Measurements from ENCODE around the gene LIN28B.
"Not testable (repeated sequence)": the region's sequence is repeated elsewhere in the genome, so short reads cannot be mapped to it uniquely, and the experiment has no call there.

Gene LIN28B

DNA sequence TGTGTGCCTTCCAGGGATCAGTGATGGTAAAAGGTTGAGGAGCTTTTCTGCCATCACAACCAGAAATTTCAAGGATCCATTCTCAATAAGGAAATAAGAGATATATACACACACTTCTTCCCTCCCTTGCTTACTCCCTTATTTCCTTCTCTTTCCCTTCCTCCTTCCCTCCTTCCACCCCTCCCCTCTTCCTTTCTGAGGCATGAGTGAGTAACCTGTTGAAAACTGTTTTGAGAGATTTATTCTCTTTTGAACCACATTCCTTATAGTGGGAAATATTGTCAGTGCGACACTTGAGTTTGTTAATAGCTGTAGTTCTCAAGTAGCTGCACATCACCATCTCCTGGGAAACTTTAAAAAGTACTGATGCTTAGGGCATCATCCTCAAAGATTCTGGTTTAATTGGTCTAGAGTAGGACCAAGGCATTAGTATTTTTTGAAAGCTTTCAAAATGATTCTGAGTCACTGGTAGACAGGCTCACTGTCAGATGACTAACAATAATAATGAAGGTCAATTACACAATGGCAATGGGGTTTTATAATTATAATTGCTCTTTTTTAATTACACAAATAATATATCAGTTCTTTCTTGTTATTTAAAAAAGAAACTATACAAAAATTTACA, 113.0 kb downstream of the LIN28B start:
- DNase-seq (ENCODE audit: low spot score) = no peak

DNA sequence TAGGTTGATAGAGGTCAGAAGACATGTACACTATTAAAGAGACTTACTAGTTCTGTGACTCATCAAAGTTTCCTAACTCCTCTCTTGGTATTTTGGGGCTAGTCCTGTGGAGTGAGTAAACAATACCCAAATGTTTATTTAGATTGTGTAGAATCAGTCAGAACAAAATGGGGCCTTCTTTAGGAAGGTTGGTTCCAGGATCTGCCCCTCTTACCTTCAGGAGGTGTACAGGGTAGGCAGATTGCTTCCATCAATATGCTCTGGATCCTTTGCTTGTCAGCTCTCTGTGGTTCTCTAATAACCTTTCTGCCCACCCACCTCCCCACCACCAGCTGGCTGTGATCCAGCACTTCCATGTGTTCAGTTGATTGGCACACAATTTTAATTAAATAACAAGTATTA, 115.9 kb downstream of the LIN28B start:
- no peak for DNase-seq (ENCODE audit: low spot score)

DNA sequence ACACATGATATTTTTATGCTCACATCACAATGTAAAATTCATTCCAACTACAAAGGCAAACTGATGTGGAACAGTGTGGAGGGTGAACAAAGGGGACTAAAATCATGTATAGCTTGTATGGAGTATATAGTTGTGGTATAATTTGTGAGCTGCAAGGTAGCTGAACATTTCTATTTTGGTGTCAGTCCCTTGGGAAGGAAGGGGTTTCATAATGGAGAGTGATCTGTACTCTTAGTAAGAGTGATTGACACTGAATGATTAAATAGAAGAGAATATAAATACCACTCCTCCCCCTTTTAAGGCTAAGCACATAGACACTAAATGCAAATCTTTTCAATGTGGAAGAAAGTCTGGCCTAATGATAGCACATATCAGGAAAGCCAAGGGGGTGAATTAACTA, 118.3 kb downstream of the LIN28B start:
- no peak for DNase-seq (ENCODE audit: low spot score)

DNA sequence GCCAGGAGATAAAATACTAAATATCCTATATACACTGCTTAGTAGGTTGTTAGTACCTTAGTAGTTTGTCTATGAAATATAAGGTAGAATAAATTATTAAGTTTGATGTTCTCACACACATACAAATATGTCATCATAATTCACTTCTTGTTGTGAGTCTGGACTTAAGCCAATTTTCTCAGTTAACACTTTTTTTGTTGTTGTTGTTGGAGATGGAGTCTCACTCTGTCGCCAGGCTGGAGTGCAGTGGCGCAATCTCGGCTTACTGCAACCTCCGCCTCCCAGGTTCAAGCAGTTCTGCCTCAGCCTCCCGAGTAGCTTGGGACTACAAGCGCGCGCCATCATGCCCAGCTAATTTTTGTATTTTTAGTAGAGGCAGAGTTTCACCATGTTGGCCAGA, 119.5 kb downstream of the LIN28B start:
- not testable (repeated sequence) for DNase-seq (ENCODE audit: low spot score)

DNA sequence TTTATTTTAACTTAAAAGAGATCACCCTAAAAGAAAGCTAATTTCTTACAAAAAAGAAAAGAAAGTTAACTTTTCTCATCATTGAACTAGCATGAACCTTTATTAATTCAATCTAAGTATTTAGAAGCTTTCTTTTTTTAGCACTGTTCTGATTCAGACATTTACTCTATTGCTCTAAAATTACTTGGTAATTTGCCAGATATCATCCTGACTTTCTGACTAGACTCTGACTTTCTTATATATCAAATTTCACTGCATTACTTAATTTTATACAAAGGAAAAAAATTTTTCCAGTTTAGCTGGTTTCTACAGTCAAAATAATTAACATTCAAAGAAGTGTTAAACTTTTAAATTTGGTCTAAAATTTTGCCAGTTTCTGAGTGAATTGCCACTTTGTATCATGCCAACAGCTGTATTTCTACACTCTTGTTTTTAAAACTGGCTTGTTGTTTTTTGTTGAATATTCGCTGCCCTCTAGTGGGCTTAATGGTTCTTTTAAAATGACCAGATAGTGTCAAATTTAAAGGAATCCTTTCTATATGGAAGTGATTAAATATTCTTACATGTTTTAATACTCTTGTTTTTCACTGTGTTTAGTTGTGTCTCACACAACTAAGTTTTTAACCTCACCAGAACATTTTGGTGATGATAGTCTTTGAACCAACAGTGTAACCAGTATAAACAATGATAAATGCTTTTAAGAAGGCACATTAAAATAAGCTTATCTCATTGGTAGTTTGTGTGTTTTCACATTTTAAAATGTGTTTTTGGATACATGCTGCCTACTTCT, 120.9 kb downstream of the LIN28B start:
- no peak for DNase-seq (ENCODE audit: low spot score)

DNA sequence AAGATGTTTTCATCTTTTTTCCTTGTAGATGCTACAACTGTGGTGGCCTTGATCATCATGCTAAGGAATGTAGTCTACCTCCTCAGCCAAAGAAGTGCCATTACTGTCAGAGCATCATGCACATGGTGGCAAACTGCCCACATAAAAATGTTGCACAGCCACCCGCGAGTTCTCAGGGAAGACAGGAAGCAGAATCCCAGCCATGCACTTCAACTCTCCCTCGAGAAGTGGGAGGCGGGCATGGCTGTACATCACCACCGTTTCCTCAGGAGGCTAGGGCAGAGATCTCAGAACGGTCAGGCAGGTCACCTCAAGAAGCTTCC, 121.4 kb downstream of the LIN28B start:
- DNase-seq (ENCODE audit: low spot score) = no peak

DNA sequence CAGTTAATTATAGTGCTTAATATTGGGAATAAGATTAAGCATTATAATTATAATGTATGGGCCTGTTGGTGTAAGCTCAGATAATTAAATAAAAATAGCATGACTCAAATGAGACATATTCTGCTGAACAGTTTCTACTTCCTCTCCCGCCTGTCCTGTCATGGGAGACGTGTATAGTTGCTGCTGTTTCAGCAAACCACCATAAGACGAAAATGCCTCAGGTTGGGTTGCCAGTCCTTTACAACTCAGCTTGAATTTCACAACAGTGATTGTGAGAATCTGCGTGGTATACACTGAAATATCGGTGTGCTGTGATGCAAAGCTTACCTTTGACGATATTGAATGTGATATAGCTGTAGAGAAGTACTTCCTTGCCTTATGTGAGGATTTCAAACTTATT, 123.4 kb downstream of the LIN28B start:
- no peak for DNase-seq (ENCODE audit: low spot score)

DNA sequence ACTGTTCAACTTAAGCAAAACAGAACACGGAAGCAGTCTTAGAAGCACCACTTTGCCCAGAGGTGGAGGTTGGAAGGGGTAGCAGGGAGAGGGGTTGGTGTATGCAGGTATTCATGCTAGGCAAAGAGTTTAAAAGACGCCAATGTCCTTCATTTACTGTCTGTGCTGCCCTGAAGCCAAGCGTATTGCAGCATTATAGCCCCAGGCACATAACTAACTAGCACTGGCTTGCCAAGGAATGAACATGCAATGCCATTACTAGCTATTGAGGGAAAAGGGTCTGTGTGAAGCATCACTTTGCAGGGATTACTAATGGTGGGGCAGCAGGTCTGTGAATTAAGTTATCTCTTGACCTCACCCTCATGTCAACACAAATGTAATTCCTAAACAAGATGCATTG, 124.8 kb downstream of the LIN28B start:
- DNase-seq (ENCODE audit: low spot score) = not testable (repeated sequence)

DNA sequence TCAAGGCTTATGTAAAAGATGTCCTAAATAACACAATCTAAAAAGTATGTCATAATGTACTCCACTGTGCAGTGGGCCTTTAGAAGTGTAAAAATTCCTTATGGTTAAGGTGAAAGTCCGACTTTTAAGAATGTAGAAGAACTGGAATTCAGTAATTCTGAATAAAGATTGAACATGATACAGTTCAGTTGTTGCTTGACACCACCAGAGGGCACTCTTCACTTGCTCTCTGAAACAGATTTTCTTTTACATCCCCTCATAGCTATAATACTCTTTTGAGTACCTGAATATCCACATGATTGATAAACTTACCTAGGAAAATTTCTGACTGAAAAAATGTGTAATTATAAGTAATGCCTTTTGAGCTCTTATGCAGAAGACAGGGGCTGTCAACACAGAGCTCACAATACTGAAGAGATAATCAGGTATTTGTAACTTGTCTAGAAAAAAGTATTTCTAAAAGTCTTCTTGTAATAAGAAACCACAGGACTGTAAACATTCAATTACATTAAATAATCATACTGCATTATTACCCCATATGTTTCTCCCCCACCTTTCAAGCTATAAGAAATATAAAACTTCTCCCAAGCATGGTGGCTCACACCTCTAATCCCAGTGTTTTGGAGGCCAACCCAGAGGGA, 130.8 kb downstream of the LIN28B start:
- DNase-seq (ENCODE audit: low spot score) = no peak

DNA sequence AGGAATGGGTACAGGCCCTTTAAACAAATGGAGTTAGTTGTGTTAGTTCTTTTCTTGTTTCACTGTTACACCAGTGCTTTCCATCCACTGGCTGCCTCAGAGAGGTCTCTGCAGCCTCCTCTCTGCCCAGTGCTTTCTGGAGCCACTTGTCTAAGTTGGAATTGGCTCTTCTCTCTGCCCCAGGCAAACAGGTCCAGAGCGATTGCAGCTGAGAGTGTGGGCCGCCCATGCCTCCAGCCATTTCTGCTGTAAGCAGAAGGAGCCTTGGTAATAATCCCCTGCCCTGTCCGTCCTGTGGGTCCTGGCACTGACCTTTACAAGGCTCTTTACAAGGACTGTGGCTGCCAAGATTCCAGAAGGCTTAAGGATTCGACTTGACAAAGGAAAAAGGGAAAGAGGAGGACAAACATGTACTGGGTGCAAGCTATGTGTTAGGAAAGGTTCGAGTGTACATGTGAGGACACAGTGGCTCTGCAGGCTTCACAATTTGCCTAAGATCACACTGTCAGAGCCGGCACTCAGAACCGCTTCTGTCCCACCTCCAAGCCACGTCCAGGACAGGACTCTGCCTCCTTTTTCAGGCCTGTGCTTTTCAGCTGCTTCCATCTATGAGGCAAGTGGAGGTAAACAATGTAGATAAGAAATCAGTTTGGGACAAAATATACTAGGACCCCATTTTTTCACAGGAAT, 134.4 kb downstream of the LIN28B start:
- no peak for DNase-seq (ENCODE audit: low spot score)

DNA sequence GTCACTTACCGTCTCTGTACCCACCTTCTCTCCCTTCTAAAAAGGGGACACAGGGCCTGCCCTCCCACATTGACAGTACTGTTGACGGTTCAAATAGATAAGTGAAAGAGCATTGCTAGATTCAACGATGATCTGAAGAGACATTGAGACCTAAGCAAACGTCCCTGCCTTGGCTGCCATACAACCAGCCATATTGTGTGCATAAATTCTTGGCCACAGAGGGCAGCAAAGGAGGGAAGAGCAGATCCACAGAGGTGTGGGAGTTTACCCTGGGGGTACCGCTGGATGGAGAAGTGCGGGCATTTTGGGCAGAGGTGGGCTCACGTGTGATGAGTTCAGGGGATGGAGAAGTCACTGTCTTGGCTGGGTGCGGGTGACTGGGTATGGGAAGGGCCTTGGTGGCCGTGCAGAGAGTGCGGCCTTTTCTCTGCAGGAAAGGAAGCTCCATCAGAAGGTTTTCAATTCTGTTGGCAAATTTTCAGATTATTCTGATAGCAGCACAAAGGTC, 137.3 kb downstream of the LIN28B start:
- DNase-seq (ENCODE audit: low spot score) = no peak

DNA sequence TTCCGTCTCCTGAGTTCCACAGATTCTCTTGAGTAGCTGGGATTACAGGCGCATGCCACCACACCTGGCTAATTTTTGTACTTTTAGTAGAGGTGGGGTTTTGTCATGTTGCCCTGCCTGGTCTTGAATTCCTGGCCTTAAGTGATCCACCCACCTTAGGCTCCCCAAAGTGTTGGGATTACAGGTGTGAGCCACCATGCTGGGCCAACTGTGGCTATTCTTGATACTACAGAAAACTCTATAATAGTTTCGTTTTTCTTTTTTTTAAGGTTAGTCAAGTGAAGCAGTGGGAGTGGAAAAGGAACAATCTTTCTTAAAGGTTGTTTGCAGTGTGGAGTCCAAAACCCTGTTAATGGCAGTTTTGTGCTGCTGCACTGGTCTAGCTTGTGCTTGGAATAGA, 138.2 kb downstream of the LIN28B start:
- DNase-seq (ENCODE audit: low spot score) = no peak

DNA sequence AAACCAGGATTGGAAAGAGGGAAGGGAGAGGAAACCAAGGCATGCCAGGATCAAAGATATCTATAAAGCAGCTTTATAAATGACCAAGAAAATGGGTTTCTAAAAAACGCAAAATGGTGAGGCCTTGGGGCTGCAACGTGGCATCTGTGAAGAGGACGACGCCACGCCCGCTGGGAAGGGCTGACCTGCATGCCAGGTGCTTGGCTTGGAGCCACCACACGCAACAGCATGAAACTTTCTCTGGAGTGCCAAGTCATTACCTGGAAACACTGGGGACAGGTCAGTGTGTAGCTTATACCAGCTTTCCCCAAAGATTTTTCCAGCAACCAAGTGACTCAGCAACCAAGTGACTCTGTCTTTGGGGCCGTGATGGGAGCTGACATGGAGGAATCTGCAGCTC, 140.4 kb downstream of the LIN28B start:
- no peak for DNase-seq (ENCODE audit: low spot score)

DNA sequence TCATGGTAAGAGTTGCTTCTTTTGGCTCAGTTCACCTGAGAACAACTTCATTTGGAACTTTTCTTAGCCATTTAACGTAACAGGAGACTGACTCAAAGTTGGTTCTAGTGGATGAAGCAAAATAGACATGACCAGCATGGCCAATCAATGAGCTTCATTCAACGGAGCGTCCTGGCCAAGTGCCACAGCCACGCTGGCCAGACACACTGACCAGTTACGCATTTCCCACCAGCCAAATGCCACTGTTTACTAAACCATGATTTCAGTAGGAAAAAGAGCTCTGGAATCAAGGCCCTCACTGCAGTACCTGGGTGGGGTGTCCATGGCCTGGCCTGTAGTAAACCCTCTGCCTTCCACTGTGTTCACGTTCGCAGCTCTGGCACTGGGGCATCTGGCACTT, 142.5 kb downstream of the LIN28B start:
- DNase-seq (ENCODE audit: low spot score) = no peak

DNA sequence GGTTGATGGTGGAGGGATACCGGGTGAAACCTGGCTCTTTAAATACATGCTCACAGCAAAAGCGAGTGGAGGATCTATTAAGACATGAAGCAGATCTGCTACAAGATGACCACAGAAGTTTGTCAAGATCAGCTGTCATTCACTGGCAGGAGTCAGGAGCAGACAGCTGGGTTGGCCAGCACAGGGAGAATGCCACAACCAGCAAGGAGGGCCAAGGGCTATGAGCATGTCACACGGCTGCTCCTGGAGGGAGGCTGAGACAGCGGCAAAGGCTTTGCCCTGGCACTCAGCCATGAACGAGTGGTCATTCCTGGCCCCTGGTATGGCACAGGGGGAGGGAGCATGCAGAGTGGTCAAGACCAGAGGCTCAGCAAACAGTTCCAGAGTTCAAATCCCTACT, 145.3 kb downstream of the LIN28B start:
- no peak for DNase-seq (ENCODE audit: low spot score)

DNA sequence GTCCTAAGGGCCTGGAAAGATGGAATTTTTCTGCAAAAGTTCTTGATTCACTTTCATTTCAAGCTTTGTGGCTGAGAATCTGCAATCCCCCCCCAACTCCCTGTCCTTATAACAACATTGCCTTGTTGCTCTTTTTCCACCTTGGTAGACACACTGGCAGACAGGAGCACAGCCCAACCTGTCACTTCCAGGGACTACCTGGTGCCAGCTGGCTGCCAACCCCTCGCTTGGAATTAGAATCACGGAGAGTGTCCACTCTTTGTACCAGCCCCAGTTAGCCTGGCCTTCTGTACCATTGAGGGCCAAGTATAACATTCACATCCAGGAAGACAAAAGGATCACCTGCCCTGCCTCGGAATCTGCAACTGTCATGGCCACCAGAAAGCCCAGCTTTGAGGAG, 148.2 kb downstream of the LIN28B start:
- DNase-seq (ENCODE audit: low spot score) = no peak

DNA sequence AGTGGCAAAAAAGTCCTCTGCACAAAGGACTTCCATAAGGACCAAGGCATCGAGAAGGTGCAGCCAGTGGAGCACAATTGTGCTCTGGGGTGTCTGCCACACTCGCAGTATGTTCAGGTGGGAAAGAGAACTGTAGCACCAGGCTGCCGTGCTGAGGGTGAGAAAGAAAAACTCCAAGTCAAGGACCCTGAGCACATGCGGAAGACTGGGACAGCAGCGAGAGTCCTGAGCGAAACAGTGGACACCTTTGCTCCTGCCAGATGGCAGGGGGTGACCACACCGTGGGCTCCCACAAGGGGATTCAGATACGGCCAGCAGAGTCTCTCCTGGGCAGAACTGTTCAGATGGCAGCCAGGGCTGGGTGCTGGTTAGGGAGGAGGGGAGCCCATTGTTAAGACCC, 149.4 kb downstream of the LIN28B start:
- no peak for DNase-seq (ENCODE audit: low spot score)

DNA sequence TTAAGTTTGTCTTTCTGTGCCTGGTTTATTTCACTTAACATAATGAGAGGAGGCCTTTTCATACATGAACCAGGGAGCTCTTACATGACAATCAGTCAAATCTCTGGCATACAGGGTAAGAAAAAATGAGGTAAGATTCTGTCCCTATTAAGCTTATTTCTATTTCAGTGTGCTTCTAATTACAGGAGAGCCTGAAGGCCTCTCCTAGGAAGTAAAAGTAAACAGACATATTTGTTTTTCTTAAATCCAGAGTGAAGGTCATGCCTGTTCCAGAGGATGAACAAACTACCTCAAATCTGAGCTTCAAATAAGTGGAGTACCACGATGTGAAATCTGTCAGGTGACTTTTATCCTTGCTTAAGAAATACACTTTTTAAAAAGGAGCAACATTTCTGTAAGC, 150.3 kb downstream of the LIN28B start:
- no peak for DNase-seq (ENCODE audit: low spot score)

DNA sequence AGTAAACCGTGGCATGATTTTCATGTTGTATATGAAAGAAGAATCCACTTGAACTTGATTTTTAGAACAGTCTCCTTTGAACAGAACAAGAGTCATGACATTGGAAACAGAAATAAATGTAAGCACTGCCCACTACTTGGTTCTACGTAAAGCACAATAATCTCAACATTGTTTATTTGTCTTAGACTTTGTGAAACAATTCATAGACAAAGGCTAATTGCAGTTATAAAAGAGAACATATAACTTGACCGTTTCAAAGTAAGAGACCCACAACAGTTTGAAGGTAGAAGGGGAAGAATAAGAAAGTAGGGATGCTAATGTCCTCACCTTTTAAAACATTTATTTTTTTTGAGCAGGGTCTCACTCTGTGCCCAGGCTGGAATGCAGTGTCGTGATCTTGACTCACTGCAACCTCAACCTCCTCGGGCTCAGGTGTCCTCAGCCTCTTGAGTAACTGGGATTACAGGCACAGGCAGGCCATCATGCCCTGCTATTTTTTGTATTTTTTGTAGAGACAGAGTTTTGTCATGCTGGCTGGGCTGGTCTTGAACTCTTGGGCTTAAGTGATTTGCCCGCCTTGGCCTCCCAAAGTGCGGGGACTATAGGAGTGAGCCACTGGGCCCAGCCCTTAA, 151.8 kb downstream of the LIN28B start:
- DNase-seq (ENCODE audit: low spot score) = no peak

DNA sequence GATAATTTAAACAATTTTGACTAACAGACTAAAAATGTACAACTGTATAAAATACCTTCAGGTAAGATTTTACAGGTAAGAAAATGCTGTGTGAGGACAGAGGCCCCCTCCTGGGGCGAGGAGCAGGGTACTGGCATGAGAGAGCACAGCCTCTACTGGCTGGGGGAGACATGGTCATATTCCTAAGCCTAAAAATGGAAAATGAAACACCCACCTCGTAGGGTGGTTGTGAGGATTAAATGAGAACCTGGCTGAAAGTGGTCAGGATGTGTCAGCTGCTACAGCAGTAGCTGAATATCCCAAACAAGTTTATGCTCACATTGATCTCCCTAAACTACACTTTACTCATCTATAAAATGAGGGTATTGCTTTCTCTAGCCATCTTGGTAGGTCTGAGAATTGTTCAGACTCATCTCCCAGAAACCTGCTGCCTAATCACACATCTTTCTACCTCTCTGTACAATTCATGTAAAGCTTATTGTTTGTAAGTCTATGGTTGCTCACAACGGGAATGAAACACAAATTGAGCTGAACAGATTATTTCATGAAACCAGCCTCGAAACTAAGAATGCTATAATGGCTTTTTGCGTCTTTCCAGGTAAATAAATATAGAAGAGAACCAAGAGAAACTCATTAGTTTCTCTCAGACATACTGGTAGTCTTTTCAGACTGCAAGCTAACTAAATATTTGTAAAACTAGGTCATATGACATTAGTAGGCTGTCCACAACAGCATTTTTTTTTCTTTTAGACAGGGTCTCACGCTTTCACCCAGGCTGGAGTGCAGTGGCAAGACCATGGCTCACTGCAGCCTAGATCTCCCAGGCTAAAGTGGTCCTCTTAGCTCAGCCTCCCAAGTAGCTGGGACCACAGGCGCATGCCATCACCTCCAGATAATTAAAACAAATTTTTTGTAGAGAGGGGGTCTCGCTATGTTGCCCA, 153.3 kb downstream of the LIN28B start:
- no peak for DNase-seq (ENCODE audit: low spot score)

DNA sequence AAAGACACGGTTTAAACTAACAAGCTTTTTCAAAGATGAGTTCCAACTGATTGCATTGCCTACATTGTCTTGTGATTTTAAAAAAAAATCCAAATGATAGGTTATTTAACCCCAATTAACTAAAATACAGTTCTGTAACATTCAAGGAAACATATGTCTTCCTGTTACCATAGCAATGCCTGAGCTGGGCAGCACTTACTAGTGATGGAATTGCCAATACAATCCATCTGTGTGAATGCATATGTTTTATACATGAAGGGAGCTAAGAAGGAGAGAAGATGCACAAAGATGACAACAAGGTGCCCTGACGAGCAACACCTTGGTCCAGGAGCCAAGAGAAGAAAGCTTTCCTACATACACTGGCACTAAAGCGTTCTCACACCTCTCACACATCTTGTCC, 154.2 kb downstream of the LIN28B start:
- DNase-seq (ENCODE audit: low spot score) = no peak

All from left forelimb (tissue), 1 donor.